Mammary epithelial cell (primary cell): ENCODE data around the gene TUFT1.

Experiments
- CTCF ChIP-seq, 2 donors: IDR thresholded peaks in 1 of 2; conservative IDR thresholded peaks in 1 of 2; 2 replicates each; pipeline ENCODE4 v1.5.1; 2011 to 2012; ENCODE audit warnings: inconsistent platforms in 2 of 2, low read length in 2 of 2, mild to moderate bottlenecking in 2 of 2, control low read depth in 1 of 2, low read depth in 1 of 2; ENCODE audit not compliant: insufficient read depth in 1 of 2; ENCODE audit errors: extremely low read depth in 1 of 2
- EZH2 ChIP-seq: IDR thresholded peaks from 2 replicates; pipeline ENCODE4 v1.6.1; 2012; ENCODE audit warnings: low read length, inconsistent platforms, borderline replicate concordance

DNA sequence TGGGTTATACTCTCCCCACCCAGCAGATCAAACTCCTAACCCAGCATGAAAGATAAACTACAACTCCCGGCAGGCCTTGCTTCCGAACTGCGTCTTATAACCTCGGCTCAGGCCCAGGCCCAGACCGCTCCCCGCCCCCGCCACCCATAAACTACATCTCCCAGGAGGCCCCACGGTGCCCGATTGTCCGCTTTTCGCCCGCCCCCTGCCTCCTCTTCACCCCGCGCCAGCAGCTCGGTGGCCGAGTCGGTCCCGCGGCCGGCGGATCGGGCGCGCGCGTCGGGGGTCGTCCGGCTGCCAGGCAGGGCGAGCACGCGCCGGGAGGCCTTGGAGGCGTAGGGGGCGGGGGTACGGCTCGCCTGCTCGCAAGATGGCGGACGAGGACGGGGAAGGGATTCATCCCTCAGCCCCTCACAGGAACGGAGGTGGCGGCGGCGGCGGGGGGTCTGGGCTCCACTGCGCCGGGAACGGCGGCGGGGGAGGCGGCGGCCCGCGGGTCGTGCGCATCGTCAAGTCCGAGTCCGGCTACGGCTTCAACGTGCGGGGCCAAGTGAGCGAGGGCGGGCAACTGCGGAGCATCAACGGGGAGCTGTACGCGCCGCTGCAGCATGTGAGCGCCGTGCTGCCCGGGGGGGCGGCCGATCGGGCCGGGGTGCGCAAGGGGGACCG, 71.9 kb downstream of the TUFT1 start, which contains the start of gene SNX27:
- TF ChIP-seq CTCF (conservative IDR thresholded peaks at IDR 0.05 in 1 of 2, IDR thresholded peaks at IDR 0.05 in 1 of 2; ENCODE audit: extremely low read depth in 1 of 2, insufficient read depth in 1 of 2, low read depth in 1 of 2, low read length in 2 of 2) = no peak
- no peak for TF ChIP-seq EZH2
